Stimulated activated memory B cell treated with anti-CD40 and anti-IgM and Interleukin-4, amounts not matched to agents 10 μg/mL and 1 μg/mL and 100 μg/mL, for 72 hours (primary cell): ENCODE data around the gene GPN2.
"Not testable (repeated sequence)": the region's sequence is repeated elsewhere in the genome, so short reads cannot be mapped to it uniquely, and the experiment has no call there.

Experiments
- ATAC-seq: fragments of 150-1000 bp; cut with Tn5 transposase; 2 replicates; pipeline ENCODE4 v1.10.0; 2021
- H3K27ac Mint-ChIP-seq: one replicate; pipeline ENCODE4 v1.8.0; 2022; ENCODE audit warnings: mild to moderate bottlenecking, mixed read lengths
- H3K27me3 Mint-ChIP-seq: one replicate; pipeline ENCODE4 v1.8.0; 2022; ENCODE audit warnings: mixed read lengths
- H3K36me3 Mint-ChIP-seq: one replicate; pipeline ENCODE4 v1.8.0; 2022; ENCODE audit warnings: mixed read lengths
- H3K4me1 Mint-ChIP-seq: one replicate; pipeline ENCODE4 v1.8.0; 2022; ENCODE audit warnings: mixed read lengths
- H3K4me3 Mint-ChIP-seq: one replicate; pipeline ENCODE4 v1.8.0; 2022; ENCODE audit warnings: mild to moderate bottlenecking, moderate library complexity, mixed read lengths
- H3K9me3 Mint-ChIP-seq: one replicate; pipeline ENCODE4 v1.8.0; 2022; ENCODE audit warnings: mixed read lengths

Gene GPN2

GRCh38 chr1:26911399-26912146, 21.5 kb upstream of the GPN2 start:
- peaks cover 8% of the 10 kb centered on the region for H3K27me3 Mint-ChIP-seq
- no peaks in the 10 kb centered on the region for H3K9me3 Mint-ChIP-seq
- H3K4me1 Mint-ChIP-seq, result no peaks in the 10 kb centered on the region
- no peaks in the 10 kb centered on the region for H3K36me3 Mint-ChIP-seq
- no peak overlapping the region for H3K4me3 Mint-ChIP-seq
- no peak for ATAC-seq
- H3K27ac Mint-ChIP-seq, result no peak overlapping the region

- Mint-ChIP-seq H3K9me3 (no peaks in the 10 kb centered on the region), H3K4me1 (no peaks in the 10 kb centered on the region), H3K36me3 (no peaks in the 10 kb centered on the region), H3K4me3 (no peak overlapping the region), H3K27ac (no peak overlapping the region), H3K27me3 (peaks cover 8% of the 10 kb centered on the region)
- ATAC-seq, result no peak
These were observed 20.5 kb upstream of the GPN2 start for GRCh38 chr1:26910343-26911160.

GRCh38 chr1:26909951-26910342, 19.9 kb upstream of the GPN2 start:
- peaks cover 8% of the 10 kb centered on the region for H3K27me3 Mint-ChIP-seq
- ATAC-seq, result no peak
- H3K27ac Mint-ChIP-seq, result no peak overlapping the region
- H3K4me1 Mint-ChIP-seq, result no peaks in the 10 kb centered on the region
- H3K36me3 Mint-ChIP-seq, result no peaks in the 10 kb centered on the region
- no peaks in the 10 kb centered on the region for H3K9me3 Mint-ChIP-seq
- H3K4me3 Mint-ChIP-seq, result no peak overlapping the region

GRCh38 chr1:26907071-26907917, 17.2 kb upstream of the GPN2 start:
- Mint-ChIP-seq H3K4me1 (no peaks in the 10 kb centered on the region), H3K9me3 (no peaks in the 10 kb centered on the region), H3K36me3 (no peaks in the 10 kb centered on the region), H3K27me3 (peaks cover 8% of the 10 kb centered on the region), H3K4me3 (no peak overlapping the region), H3K27ac (no peak overlapping the region)
- no peak for ATAC-seq

GRCh38 chr1:26900815-26901511, 10.9 kb upstream of the GPN2 start:
- peak overlapping the region; percentile 94 for H3K4me3 Mint-ChIP-seq
- no peaks in the 10 kb centered on the region for H3K27me3 Mint-ChIP-seq
- H3K4me1 Mint-ChIP-seq, result peaks cover 26% of the 10 kb centered on the region
- ATAC-seq, result no peak
- no peaks in the 10 kb centered on the region for H3K9me3 Mint-ChIP-seq
- H3K27ac Mint-ChIP-seq, result peak overlapping the region; percentile 99
- H3K36me3 Mint-ChIP-seq, result peaks cover 15% of the 10 kb centered on the region

- Mint-ChIP-seq H3K9me3 (no peaks in the 10 kb centered on the region), H3K4me3 (peak within 1 kb of the TSS; percentile 94), H3K27me3 (no peaks in the 10 kb centered on the region), H3K36me3 (peaks cover 16% of the 10 kb centered on the region), H3K4me1 (peaks cover 26% of the 10 kb centered on the region), H3K27ac (peak within 1 kb of the TSS; percentile 99)
- peak; percentile 95 for ATAC-seq
These were observed 10.1 kb upstream of the GPN2 start, which contains the start of gene GPATCH3 for GRCh38 chr1:26900001-26900814. GPATCH3 (minus strand) TSS chr1:26900467; CDS start chr1:26900442, 25 bp downstream.

- ATAC-seq, result no peak
- peaks cover 40% of the 10 kb centered on the region for H3K36me3 Mint-ChIP-seq
- H3K27ac Mint-ChIP-seq, result no peak overlapping the region
- no peaks in the 10 kb centered on the region for H3K27me3 Mint-ChIP-seq
- no peak overlapping the region for H3K4me3 Mint-ChIP-seq
- no peaks in the 10 kb centered on the region for H3K9me3 Mint-ChIP-seq
- H3K4me1 Mint-ChIP-seq, result peaks cover 26% of the 10 kb centered on the region
These were observed 7.3 kb upstream of the GPN2 start for GRCh38 chr1:26897351-26897750.

GRCh38 chr1:26894263-26894662, 4.2 kb upstream of the GPN2 start:
- Mint-ChIP-seq H3K4me3 (no peak overlapping the region), H3K9me3 (no peaks in the 10 kb centered on the region), H3K27me3 (no peaks in the 10 kb centered on the region), H3K4me1 (peaks cover 35% of the 10 kb centered on the region), H3K27ac (no peak overlapping the region), H3K36me3 (peaks cover 51% of the 10 kb centered on the region)
- no peak for ATAC-seq

- ATAC-seq, result peak; percentile 64
- Mint-ChIP-seq H3K27ac (peak overlapping the region; percentile 96), H3K4me3 (peak overlapping the region; percentile 95), H3K27me3 (no peaks in the 10 kb centered on the region), H3K9me3 (no peaks in the 10 kb centered on the region), H3K36me3 (peaks cover 45% of the 10 kb centered on the region), H3K4me1 (peaks cover 36% of the 10 kb centered on the region)
These were observed 349 bp upstream of the GPN2 start for GRCh38 chr1:26890467-26890796.

GRCh38 chr1:26888231-26888630, 1.9 kb downstream of the GPN2 start:
- peaks cover 51% of the 10 kb centered on the region for H3K36me3 Mint-ChIP-seq
- H3K4me3 Mint-ChIP-seq, result no peak overlapping the region
- no peak overlapping the region for H3K27ac Mint-ChIP-seq
- ATAC-seq, result no peak
- no peaks in the 10 kb centered on the region for H3K27me3 Mint-ChIP-seq
- H3K9me3 Mint-ChIP-seq, result no peaks in the 10 kb centered on the region
- peaks cover 41% of the 10 kb centered on the region for H3K4me1 Mint-ChIP-seq

- peaks cover 48% of the 10 kb centered on the region for H3K36me3 Mint-ChIP-seq
These were observed 3.0 kb downstream of the GPN2 start for GRCh38 chr1:26887125-26887524.

GRCh38 chr1:26882696-26883463, 7.2 kb downstream of the GPN2 start:
- H3K36me3 Mint-ChIP-seq, result peaks cover 49% of the 10 kb centered on the region
- peaks cover 11% of the 10 kb centered on the region for H3K4me1 Mint-ChIP-seq
- H3K4me3 Mint-ChIP-seq, result no peak overlapping the region
- no peak for ATAC-seq
- H3K27ac Mint-ChIP-seq, result peak overlapping the region; percentile 29
- no peaks in the 10 kb centered on the region for H3K27me3 Mint-ChIP-seq
- no peaks in the 10 kb centered on the region for H3K9me3 Mint-ChIP-seq

More at GRCh38 chr1:26887125-26887524, 3.0 kb downstream of the GPN2 start:
- no peak for ATAC-seq
- Mint-ChIP-seq H3K4me1 (peaks cover 41% of the 10 kb centered on the region), H3K4me3 (no peak overlapping the region), H3K9me3 (no peaks in the 10 kb centered on the region), H3K27me3 (no peaks in the 10 kb centered on the region), H3K27ac (no peak overlapping the region)

GRCh38 chr1:26881611-26882010, 8.5 kb downstream of the GPN2 start:
- H3K9me3 Mint-ChIP-seq, H3K27me3 Mint-ChIP-seq, ATAC-seq, H3K4me1 Mint-ChIP-seq, H3K4me3 Mint-ChIP-seq, H3K27ac Mint-ChIP-seq: not testable (repeated sequence)
- peaks cover 49% of the 10 kb centered on the region for H3K36me3 Mint-ChIP-seq
